ENCODE results near the gene FOLR3. TPM values are rescaled to one million over a fixed set of nuclear protein-coding genes. Genes with fewer than 3 reads are reported as not detected.
"Not testable (repeated sequence)": the region's sequence is repeated elsewhere in the genome, so short reads cannot be mapped to it uniquely, and the experiment has no call there.

Gene FOLR3
- total RNA-seq, 1 experiment from 2014 or later: not detected

DNA sequence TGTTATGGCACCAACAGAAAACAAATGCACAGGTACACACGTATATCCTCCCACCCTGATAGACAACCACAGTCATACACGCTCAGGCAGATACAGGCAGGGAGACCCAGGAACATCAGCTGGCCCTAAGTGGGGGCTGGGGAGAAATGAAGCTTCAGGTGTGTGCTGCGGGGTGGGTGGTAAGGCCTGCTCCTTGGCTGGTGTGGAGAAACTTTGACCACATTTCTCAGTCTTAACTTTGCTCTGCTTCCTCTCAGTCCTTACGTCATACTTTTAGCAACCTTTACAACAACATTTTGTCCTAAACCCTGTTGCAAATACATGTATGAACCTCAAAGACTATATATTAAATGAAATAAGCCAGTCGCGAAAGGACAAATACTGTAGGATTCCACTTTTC lies 16.3 kb upstream of the FOLR3 start:
- in situ Hi-C loops (cut with HindIII; ENCODE audit: low pct_unique_long_range_greater_than_20kb, low sequenced_read_pairs): no loop called here
- no peak for DNase-seq (ENCODE audit: low read depth)

DNA sequence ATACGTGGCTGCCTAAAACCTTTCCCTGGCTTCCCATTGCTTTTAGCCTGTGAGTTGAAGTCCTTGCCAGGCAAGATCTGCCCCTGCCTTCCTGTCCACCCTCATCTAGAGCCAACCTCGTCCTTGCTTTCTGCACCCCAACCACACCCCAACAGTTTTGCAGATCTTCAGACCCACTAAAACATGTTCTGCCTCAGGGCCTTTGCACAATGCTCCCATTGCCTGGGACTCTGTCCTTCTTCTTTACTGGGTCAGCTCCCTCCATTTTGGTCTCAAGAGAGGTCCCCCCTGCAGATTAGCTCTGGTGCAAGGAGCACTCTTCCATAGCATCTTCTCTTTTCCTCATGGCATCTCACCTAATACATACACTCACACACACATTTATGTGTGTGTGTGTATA lies 14.6 kb upstream of the FOLR3 start:
- no peak for DNase-seq (ENCODE audit: low read depth)
- in situ Hi-C loops (cut with HindIII; ENCODE audit: low pct_unique_long_range_greater_than_20kb, low sequenced_read_pairs): no loop called here

GRCh38 chr11:72122607-72123006 lies 12.9 kb upstream of the FOLR3 start:
- DNase-seq (ENCODE audit: low read depth): no peak
- in situ Hi-C loops (cut with HindIII; ENCODE audit: low pct_unique_long_range_greater_than_20kb, low sequenced_read_pairs): no loop called here

DNA sequence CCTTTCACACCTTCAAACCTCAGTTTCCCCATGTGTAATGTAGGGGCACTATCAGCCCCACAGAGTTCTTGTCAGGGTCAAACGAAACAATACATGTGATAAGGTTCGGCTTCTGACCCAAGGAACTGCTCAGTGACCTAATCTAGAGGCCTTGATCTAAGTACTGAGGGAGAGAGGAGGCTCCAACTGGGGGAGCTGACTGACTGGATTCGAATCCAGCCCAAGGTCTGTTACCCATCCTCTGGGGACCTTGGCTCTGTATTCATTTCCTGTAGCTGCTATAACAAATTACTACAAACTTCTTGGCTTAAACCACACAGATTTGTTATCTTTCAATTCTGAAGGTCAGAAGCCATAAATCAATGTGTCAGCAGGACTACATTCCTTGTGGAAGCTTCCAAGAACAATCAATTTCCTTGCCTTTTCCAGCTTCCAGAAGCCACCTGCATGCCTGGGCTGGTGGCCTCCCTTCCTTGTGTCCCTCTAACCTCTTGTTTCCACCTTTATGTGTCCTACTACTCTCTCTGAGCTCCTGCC lies 12.3 kb upstream of the FOLR3 start:
- DNase-seq (ENCODE audit: low read depth): no peak
- in situ Hi-C loops (cut with HindIII; ENCODE audit: low pct_unique_long_range_greater_than_20kb, low sequenced_read_pairs): no loop called here

DNA sequence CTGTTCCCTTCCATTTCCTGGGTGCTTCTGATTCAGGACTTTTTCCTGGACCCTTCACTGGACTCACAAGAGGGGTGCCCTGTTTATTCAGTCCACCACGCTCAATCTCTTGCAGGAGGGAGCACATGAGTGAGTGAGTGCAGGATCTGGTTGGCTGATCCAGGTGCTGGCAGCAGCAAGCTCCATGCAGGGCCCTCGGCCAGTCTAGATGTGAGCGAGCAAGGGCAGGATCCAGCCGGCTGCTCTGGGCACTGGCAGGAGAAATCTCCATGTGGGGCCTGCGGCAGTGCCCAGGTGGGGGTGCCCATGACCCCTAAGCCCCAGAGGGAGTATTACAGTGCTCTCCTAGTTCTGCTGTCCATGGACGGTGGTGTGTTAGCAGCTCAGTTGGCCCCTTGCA lies 11.5 kb upstream of the FOLR3 start:
- in situ Hi-C loops (cut with HindIII; ENCODE audit: low pct_unique_long_range_greater_than_20kb, low sequenced_read_pairs): no loop called here
- no peak for DNase-seq (ENCODE audit: low read depth)

DNA sequence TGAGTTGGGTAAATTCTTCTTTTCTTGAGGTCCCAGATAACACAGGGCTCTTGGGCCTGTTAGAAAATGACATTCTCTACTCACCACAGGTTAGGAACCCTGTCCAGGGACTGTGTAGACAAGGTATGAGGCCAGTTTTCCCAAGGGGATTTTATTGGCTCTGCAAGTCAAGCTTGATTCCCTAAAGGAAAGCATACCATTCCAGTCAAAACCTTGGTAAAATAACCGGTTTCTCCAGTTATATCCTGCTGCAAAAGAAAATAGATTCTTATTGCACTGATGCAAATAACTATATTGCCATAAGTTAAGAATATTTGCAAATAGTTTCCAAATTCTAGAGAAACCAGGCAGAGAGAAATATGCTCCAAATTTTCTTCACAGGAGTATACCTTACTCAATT lies 9.6 kb upstream of the FOLR3 start:
- in situ Hi-C loops (cut with HindIII; ENCODE audit: low pct_unique_long_range_greater_than_20kb, low sequenced_read_pairs): no loop called here
- no peak for DNase-seq (ENCODE audit: low read depth)

GRCh38 chr11:72127923-72128322 lies 7.6 kb upstream of the FOLR3 start:
- in situ Hi-C loops (cut with HindIII; ENCODE audit: low pct_unique_long_range_greater_than_20kb, low sequenced_read_pairs): no loop called here
- no peak for DNase-seq (ENCODE audit: low read depth)

DNA sequence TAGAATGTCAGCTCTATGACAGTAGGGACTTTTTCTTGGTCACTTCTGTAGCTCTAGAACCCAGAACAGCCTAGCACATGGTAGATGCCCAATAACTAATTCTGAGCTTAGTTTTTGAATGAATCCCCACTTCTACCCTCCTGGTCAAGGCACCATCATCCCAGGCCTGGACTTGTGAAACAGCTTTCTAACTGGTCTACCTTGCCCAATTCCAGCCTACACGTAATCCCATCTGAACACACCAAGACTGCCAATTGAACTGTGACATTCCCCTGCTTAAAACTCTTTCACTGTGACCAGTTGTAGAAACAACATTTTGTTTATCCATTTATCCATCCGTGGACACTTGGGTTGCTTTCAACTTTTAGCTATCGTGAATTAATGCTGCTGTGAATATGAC lies 6.1 kb upstream of the FOLR3 start:
- in situ Hi-C loops (cut with HindIII; ENCODE audit: low pct_unique_long_range_greater_than_20kb, low sequenced_read_pairs): no loop called here
- no peak for DNase-seq (ENCODE audit: low read depth)

- in situ Hi-C loops (cut with HindIII; ENCODE audit: low pct_unique_long_range_greater_than_20kb, low sequenced_read_pairs): no loop called here
- DNase-seq (ENCODE audit: low read depth): no peak
Measured at GRCh38 chr11:72132646-72133045, 2.9 kb upstream of the FOLR3 start.

DNA sequence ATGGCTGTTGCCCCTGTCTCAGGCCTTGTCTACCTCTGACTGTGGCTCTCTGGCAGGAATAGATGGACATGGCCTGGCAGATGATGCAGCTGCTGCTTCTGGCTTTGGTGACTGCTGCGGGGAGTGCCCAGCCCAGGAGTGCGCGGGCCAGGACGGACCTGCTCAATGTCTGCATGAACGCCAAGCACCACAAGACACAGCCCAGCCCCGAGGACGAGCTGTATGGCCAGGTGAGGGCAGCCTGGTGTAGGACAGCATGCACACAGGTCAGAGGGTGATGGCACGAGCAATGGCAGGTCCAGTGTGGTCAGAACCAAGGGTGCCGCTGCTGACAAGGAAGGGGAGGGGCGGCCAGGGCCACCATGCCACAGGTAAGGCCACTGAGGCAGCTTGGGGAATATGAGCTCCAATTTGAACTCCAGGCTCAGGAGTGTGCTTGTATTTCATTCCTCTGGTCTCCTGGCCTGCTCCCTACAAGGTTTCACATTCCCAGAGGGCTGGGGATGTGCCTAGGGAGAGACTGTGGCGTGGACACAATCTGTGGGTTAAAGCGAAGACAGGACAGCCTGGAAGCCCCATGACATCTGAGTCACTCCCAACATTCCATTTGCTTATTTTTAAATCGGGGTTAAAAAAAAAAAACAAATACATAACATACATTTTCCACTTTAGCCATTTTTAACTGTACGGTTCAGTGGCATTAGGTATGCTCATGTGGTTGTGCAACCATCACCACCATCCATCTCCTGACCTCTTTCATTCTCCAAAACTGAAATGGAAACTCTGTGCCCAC lies 562 bp downstream of the FOLR3 start:
- peak; percentile 40 for DNase-seq (ENCODE audit: low read depth)
- in situ Hi-C loops (cut with HindIII; ENCODE audit: low pct_unique_long_range_greater_than_20kb, low sequenced_read_pairs): no loop called here

GRCh38 chr11:72136684-72137262 lies 1.2 kb downstream of the FOLR3 start:
- DNase-seq (ENCODE audit: low read depth): peak; percentile 8
- in situ Hi-C loops (cut with HindIII; ENCODE audit: low pct_unique_long_range_greater_than_20kb, low sequenced_read_pairs): no loop called here

- in situ Hi-C loops (cut with HindIII; ENCODE audit: low pct_unique_long_range_greater_than_20kb, low sequenced_read_pairs): no loop called here
- DNase-seq (ENCODE audit: low read depth): no peak
Measured at GRCh38 chr11:72138821-72139390, 3.4 kb downstream of the FOLR3 start.

DNA sequence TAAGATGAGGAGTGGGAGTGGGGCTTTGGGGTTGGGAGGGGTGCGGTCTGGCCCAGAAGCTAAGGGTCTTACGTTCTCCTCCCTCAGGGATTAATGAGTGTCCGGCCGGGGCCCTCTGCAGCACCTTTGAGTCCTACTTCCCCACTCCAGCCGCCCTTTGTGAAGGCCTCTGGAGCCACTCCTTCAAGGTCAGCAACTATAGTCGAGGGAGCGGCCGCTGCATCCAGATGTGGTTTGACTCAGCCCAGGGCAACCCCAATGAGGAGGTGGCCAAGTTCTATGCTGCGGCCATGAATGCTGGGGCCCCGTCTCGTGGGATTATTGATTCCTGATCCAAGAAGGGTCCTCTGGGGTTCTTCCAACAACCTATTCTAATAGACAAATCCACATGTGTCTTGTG lies 4.0 kb downstream of the FOLR3 start:
- in situ Hi-C loops (cut with HindIII; ENCODE audit: low pct_unique_long_range_greater_than_20kb, low sequenced_read_pairs): no loop called here

DNA sequence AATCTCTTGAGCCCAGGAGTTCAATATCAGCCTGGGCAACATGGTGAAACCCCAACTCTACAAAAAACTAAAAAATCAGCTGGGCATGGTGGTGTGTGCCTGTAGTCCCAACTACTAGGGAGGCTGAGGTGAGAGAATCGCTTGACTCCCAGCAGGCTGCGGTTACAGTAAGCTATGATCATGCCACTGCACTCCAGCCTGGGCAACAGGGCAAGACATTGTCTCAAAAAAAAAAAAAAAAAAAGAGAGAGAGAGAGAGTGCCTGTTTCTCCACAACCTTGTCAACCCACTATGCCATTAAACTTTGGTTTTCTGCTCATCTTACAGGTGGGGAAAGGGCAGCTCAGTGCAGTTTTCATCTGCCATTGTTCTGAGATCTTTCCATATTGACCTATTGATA lies 5.1 kb downstream of the FOLR3 start:
- no peak for DNase-seq (ENCODE audit: low read depth)
- in situ Hi-C loops (cut with HindIII; ENCODE audit: low pct_unique_long_range_greater_than_20kb, low sequenced_read_pairs): no loop called here

More for the DNA sequence above, 4.0 kb downstream of the FOLR3 start:
- DNase-seq (ENCODE audit: low read depth): no peak

DNA sequence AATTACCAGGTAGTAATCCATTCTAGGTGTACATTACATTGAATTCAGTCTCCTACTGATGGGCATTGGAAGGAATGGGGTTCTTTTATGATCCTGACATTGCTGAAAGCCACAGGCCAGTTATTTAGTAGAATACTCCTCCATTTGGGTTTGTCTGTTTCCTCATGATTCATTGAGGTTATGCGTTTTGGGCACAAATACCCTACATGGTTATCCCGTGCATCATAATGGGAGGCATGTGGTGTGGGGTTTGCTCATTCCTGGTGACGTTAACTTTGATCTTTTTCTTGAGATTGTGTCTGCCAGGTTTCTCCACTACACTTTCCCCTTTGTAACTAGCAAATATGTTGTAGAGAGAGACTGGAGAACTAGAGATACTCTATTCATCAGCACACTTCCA lies 5.5 kb downstream of the FOLR3 start:
- no peak for DNase-seq (ENCODE audit: low read depth)
- in situ Hi-C loops (cut with HindIII; ENCODE audit: low pct_unique_long_range_greater_than_20kb, low sequenced_read_pairs): no loop called here

GRCh38 chr11:72142086-72142485 lies 6.6 kb downstream of the FOLR3 start:
- in situ Hi-C loops (cut with HindIII; ENCODE audit: low pct_unique_long_range_greater_than_20kb, low sequenced_read_pairs); DNase-seq (ENCODE audit: low read depth): not testable (repeated sequence)

GRCh38 chr11:72142543-72142942 lies 7.0 kb downstream of the FOLR3 start:
- DNase-seq (ENCODE audit: low read depth); in situ Hi-C loops (cut with HindIII; ENCODE audit: low pct_unique_long_range_greater_than_20kb, low sequenced_read_pairs): not testable (repeated sequence)

GRCh38 chr11:72144807-72145565 lies 9.5 kb downstream of the FOLR3 start:
- peak; percentile 78 for DNase-seq (ENCODE audit: low read depth)
- in situ Hi-C loops (cut with HindIII; ENCODE audit: low pct_unique_long_range_greater_than_20kb, low sequenced_read_pairs): no loop called here

- no peak for DNase-seq (ENCODE audit: low read depth)
- in situ Hi-C loops (cut with HindIII; ENCODE audit: low pct_unique_long_range_greater_than_20kb, low sequenced_read_pairs): no loop called here
Measured at GRCh38 chr11:72146625-72147024, 11.1 kb downstream of the FOLR3 start.

Data from Caki2 (cell line).